NOMO-1 treated with DMSO at 0.1 percent for 48 hours (cell line): ENCODE measurements around the gene DCT.

Experiments
- DNase-seq: peaks from one replicate; lab custom pipeline; 2025; ENCODE audit not compliant: unreplicated experiment; lab: John Stamatoyannopoulos, UW

DCT gene

DNA sequence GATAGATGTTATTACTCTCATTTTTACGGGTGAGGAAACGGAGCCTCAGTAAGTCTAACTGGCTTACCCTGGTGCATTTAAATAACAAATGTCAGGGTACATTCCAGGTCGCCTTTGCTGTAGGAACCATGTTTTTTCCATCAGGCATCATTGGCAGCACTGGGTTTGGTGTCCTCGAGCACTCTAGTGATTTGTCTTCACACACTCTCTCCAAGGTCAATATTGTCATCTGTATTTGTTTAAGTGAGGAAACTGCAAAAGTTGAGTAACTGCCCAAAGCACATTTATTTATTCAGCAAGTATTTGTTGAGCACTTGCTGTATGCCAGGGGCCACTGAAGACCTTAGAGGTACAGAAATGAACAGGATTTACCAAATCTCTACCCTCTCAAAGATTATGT, 78.6 kb downstream of the DCT start:
- DNase-seq = no peak

- no peak for DNase-seq
These were observed 79.7 kb downstream of the DCT start for GRCh38 chr13:94399812-94400211.

DNA sequence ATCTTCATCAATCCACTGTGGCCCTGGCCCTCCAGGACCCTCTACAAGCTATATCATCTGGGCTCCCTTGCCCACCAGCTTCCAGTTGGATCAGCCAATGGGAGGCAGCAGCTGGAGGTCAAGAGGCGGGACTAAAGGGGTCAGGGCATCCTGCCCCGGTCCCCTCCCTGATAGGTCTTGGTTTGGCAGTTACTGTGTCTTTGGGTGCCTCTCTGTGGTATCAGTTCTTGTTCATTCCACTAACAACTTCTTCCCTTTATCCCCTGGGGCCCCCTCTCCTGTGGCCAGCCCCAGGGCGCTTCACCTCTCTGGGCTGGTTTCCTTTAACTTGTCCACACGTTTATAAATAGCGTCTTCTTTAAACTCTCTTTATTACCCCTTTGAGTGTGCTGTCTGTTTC, 83.6 kb downstream of the DCT start:
- DNase-seq = no peak

DNA sequence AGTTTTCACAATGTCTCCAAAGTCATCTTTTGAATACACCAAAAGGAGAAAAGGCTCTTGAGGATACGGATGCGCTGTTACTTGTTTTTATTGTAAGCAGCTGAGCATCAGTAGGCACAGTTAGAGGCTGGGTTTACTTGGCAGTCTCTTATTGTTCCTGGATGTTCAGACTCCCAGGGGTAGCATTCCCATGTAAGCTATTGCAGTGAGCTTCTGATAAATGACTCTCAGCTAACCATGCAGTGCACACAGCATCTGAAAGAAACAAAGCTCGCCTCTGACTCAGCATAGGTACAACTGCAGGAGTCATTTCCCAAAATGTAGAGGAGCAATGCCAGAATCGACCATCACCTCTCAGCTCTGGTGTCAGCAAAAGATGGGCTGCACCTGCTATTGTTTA, 84.8 kb downstream of the DCT start:
- DNase-seq = no peak

DNA sequence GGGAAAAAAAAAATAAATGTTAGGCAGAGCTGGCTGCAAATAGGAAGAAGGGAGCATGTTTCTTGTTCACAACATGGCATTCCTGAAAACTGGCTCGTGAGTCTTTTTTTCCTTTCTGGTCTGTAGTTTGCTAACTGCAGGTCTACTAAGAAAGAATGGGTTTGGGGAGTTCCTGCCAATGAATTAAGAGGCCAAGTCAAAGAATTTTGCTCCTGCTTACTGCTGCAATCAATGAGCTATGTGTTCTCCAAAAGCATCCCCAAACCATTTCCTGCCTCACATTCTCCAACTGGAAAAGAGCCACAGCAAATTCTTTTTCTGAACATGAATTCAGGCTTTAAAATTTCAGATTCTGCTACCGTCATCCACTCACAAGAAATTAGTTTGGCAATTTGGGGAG, 88.6 kb downstream of the DCT start:
- no peak for DNase-seq

DNA sequence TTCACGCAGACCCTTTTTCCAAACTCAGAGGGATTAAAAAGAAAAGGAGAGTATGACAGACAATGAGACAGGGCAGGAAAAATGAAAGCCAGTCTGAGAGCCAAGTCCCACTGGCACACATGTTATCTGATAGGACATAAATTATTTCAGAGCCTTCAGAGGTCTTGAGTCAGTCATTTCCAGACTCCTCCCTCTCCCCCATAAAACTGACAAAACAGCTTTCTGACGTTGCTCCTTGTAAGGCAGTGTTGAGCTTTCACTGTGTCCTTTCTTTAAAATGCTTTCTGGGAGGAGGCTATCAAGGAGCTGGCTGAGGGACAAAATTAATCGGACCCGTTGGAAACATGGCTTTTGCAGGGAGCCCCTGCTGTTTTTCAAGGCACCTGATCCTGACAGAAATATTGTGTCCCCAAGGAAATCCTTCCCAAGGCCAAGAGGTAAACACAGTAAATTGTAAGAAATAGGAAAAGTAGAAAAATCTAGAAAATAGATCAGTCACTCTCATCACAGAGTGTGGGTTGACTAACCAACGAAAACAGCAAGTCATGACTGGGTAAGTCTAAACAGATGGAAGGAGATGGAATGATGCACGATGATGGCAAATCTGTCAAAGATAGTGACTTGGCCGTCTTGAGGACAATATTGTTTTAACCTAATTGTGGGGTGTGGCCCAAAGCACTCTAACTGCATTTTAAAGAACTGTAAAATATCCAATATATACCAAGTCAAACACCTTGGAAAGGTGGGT, 89.7 kb downstream of the DCT start:
- no peak for DNase-seq

GRCh38 chr13:94387047-94387446, 92.4 kb downstream of the DCT start:
- DNase-seq = no peak
